Prostate gland (tissue), 2 donors: ENCODE data around the gene DROSHA.

Source experiments
- POLR2A ChIP-seq: fragments of 450-650 bp; IDR thresholded peaks from one replicate; pipeline ENCODE4 v1.6.1; 2016; ENCODE audit warnings: antibody characterized with exemption, mild to moderate bottlenecking
- TF ChIP-seq, protein P1 (sequence below), 4 experiments: fragments of 200-600 bp in 2 of 4; fragments of 450-650 bp in 2 of 4; sonication (generic) in 2 of 4; IDR thresholded peaks; 1 replicate in 3 of 4; 2 replicates in 1 of 4; pipeline ENCODE4 v1.5.1; 2016 to 2019; ENCODE audit warnings: antibody characterized with exemption in 4 of 4, mild to moderate bottlenecking in 2 of 4, moderate library complexity in 2 of 4

- TF ChIP-seq, protein P1, sequence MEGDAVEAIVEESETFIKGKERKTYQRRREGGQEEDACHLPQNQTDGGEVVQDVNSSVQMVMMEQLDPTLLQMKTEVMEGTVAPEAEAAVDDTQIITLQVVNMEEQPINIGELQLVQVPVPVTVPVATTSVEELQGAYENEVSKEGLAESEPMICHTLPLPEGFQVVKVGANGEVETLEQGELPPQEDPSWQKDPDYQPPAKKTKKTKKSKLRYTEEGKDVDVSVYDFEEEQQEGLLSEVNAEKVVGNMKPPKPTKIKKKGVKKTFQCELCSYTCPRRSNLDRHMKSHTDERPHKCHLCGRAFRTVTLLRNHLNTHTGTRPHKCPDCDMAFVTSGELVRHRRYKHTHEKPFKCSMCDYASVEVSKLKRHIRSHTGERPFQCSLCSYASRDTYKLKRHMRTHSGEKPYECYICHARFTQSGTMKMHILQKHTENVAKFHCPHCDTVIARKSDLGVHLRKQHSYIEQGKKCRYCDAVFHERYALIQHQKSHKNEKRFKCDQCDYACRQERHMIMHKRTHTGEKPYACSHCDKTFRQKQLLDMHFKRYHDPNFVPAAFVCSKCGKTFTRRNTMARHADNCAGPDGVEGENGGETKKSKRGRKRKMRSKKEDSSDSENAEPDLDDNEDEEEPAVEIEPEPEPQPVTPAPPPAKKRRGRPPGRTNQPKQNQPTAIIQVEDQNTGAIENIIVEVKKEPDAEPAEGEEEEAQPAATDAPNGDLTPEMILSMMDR (IDR thresholded peaks at IDR 0.05) = no peak
- TF ChIP-seq POLR2A = no peak
These were observed 2.7 kb upstream of the DROSHA start for GRCh38 chr5:31534527-31535046.
